Measurements from ENCODE around the gene LRMDA.

The LRMDA gene

DNA sequence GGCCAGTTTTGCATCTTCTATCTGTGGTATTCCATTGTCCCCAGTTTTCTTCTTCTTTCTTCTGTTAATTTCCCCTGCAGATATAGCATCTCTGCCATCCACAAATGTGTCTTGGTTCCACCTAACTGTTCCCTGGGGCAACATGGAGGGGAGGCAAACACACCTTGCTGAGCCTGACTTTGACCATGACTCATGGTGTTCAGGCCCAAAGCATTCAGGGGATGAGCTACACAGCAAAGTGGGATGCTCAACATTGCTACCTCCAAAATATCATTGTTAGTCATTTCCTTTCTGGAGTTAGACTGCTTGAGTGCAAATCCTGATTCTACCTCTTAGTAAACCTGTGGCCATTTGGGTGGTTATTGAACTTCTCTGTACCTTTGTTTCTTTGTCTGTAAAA lies 542.7 kb downstream of the LRMDA start:
- Histone ChIP-seq H3K4me1 (ENCODE audit: insufficient read depth, low read length, poor library complexity, severe bottlenecking) (peaks cover 26% of the 10 kb centered on the region), H3K79me2 (ENCODE audit: insufficient read depth, low read length) (no peaks in the 10 kb centered on the region), H2AFZ (ENCODE audit: low read length) (no peak overlapping the region), H3F3A (ENCODE audit: low read depth) (no peaks in the 10 kb centered on the region), H3K9ac (ENCODE audit: low read depth, low read length, poor library complexity, severe bottlenecking) (no peak overlapping the region), H4K20me1 (ENCODE audit: insufficient read depth, low read length, poor library complexity, severe bottlenecking) (no peaks in the 10 kb centered on the region), H3K9me3 (ENCODE audit: insufficient read depth, low read depth, low read length) (no peaks in the 10 kb centered on the region), H3K4me2 (ENCODE audit: low read depth, low read length, poor library complexity, severe bottlenecking) (no peak overlapping the region), H3K4me3 (ENCODE audit: low read length, poor library complexity, severe bottlenecking) (no peak overlapping the region), H3K36me3 (ENCODE audit: insufficient read depth, low read length) (no peaks in the 10 kb centered on the region), H3K27me3 (ENCODE audit: insufficient read depth, low read length, poor library complexity, severe bottlenecking) (no peaks in the 10 kb centered on the region), H3K9me2 (replicated peaks; ENCODE audit: low read depth, low read length) (no peaks in the 10 kb centered on the region)
- TF ChIP-seq CTCF (conservative IDR thresholded peaks at IDR 0.05; ENCODE audit: low read length) (no peak), EZH2phosphoT487 (IDR thresholded peaks at IDR 0.05; ENCODE audit: borderline replicate concordance) (no peak)

- Histone ChIP-seq H3F3A (ENCODE audit: low read depth) (no peaks in the 10 kb centered on the region), H3K27me3 (ENCODE audit: insufficient read depth, low read length, poor library complexity, severe bottlenecking) (no peaks in the 10 kb centered on the region), H3K4me1 (ENCODE audit: insufficient read depth, low read length, poor library complexity, severe bottlenecking) (peaks cover 15% of the 10 kb centered on the region), H3K9me3 (ENCODE audit: insufficient read depth, low read depth, low read length) (no peaks in the 10 kb centered on the region), H3K9ac (ENCODE audit: low read depth, low read length, poor library complexity, severe bottlenecking) (no peak overlapping the region), H2AFZ (ENCODE audit: low read length) (no peak overlapping the region), H4K20me1 (ENCODE audit: insufficient read depth, low read length, poor library complexity, severe bottlenecking) (no peaks in the 10 kb centered on the region), H3K36me3 (ENCODE audit: insufficient read depth, low read length) (no peaks in the 10 kb centered on the region), H3K4me3 (ENCODE audit: low read length, poor library complexity, severe bottlenecking) (no peak overlapping the region), H3K79me2 (ENCODE audit: insufficient read depth, low read length) (no peaks in the 10 kb centered on the region), H3K9me2 (replicated peaks; ENCODE audit: low read depth, low read length) (no peaks in the 10 kb centered on the region), H3K4me2 (ENCODE audit: low read depth, low read length, poor library complexity, severe bottlenecking) (no peak overlapping the region)
- TF ChIP-seq CTCF (conservative IDR thresholded peaks at IDR 0.05; ENCODE audit: low read length) (no peak), EZH2phosphoT487 (IDR thresholded peaks at IDR 0.05; ENCODE audit: borderline replicate concordance) (no peak)
These were observed 545.3 kb downstream of the LRMDA start for GRCh38 chr10:75976681-75977080.

- Histone ChIP-seq H2AFZ (ENCODE audit: low read length) (no peak overlapping the region), H4K20me1 (ENCODE audit: insufficient read depth, low read length, poor library complexity, severe bottlenecking) (no peaks in the 10 kb centered on the region), H3K9me3 (ENCODE audit: insufficient read depth, low read depth, low read length) (no peaks in the 10 kb centered on the region), H3K4me1 (ENCODE audit: insufficient read depth, low read length, poor library complexity, severe bottlenecking) (peaks cover 10% of the 10 kb centered on the region), H3F3A (ENCODE audit: low read depth) (no peaks in the 10 kb centered on the region), H3K9me2 (replicated peaks; ENCODE audit: low read depth, low read length) (no peaks in the 10 kb centered on the region), H3K4me2 (ENCODE audit: low read depth, low read length, poor library complexity, severe bottlenecking) (no peak overlapping the region), H3K9ac (ENCODE audit: low read depth, low read length, poor library complexity, severe bottlenecking) (no peak overlapping the region), H3K27me3 (ENCODE audit: insufficient read depth, low read length, poor library complexity, severe bottlenecking) (no peaks in the 10 kb centered on the region), H3K79me2 (ENCODE audit: insufficient read depth, low read length) (no peaks in the 10 kb centered on the region), H3K36me3 (ENCODE audit: insufficient read depth, low read length) (no peaks in the 10 kb centered on the region), H3K4me3 (ENCODE audit: low read length, poor library complexity, severe bottlenecking) (no peak overlapping the region)
- TF ChIP-seq CTCF (conservative IDR thresholded peaks at IDR 0.05; ENCODE audit: low read length) (no peak), EZH2phosphoT487 (IDR thresholded peaks at IDR 0.05; ENCODE audit: borderline replicate concordance) (no peak)
These were observed 545.7 kb downstream of the LRMDA start for GRCh38 chr10:75977139-75977538.

Data from Loucy (cell line).